ENCODE measurements around the gene SPINK1.

- no peak for TF ChIP-seq EZH2 (IDR thresholded peaks at IDR 0.05)
- TF ChIP-seq POLR2AphosphoS5 (IDR thresholded peaks at IDR 0.05; ENCODE audit: borderline replicate concordance, low read depth, low read length): no peak
- TF ChIP-seq FOXP2 (optimal IDR thresholded peaks at IDR 0.05; ENCODE audit: control extremely low read depth, extremely low read length, insufficient read depth): no peak
These were observed 27.1 kb downstream of the SPINK1 start for GRCh38 chr5:147804334-147804733.

All from SK-N-MC (cell line).